Neutrophil (primary cell): ENCODE data around the gene LHX4.

Experiments used
- H3K27ac ChIP-seq: fragments of 200-600 bp; sonication (generic); 2 replicates; pipeline ENCODE4 v1.5.1; 2016; ENCODE audit warnings: mild to moderate bottlenecking, moderate library complexity
- H3K27me3 ChIP-seq: fragments of 200-600 bp; sonication (generic); 2 replicates; pipeline ENCODE4 v1.6.0; 2016; ENCODE audit warnings: mild to moderate bottlenecking
- H3K36me3 ChIP-seq: fragments of 200-600 bp; sonication (generic); 2 replicates; pipeline ENCODE4 v1.5.1; 2017
- H3K4me1 ChIP-seq, 2 experiments: fragments of 200-600 bp in 1 of 2; sonication (generic) in 1 of 2; 1 replicate in 1 of 2; 2 replicates in 1 of 2; pipeline versions ENCODE4 v1.5.1 to v1.6.1; 2013 to 2016; ENCODE audit warnings: low read depth in 1 of 2, low read length in 1 of 2, mild to moderate bottlenecking in 1 of 2, moderate library complexity in 1 of 2; ENCODE audit not compliant: control insufficient read depth in 1 of 2, insufficient read depth in 1 of 2
- H3K4me3 ChIP-seq, 2 experiments: fragments of 200-600 bp in 1 of 2; sonication (generic) in 1 of 2; 1 replicate in 1 of 2; 2 replicates in 1 of 2; pipeline ENCODE4 v1.5.1; 2013 to 2016; ENCODE audit warnings: low read depth in 1 of 2, low read length in 1 of 2, mild to moderate bottlenecking in 1 of 2, moderate library complexity in 1 of 2
- H3K9me3 ChIP-seq: fragments of 200-600 bp; sonication (generic); 2 replicates; pipeline ENCODE4 v1.5.1; 2016
- CTCF ChIP-seq: fragments of 200-600 bp; sonication (generic); IDR thresholded peaks from 2 replicates; pipeline ENCODE4 v1.5.1; 2016; ENCODE audit warnings: antibody characterized with exemption

Gene LHX4

GRCh38 chr1:180262628-180263488 lies 32.8 kb downstream of the LHX4 start:
- H3K9me3 ChIP-seq: no peaks in the 10 kb centered on the region
- no peaks in the 10 kb centered on the region for H3K36me3 ChIP-seq
- no peak overlapping the region for H3K27ac ChIP-seq
- no peak overlapping the region for H3K4me3 ChIP-seq
- peaks cover 56% of the 10 kb centered on the region for H3K27me3 ChIP-seq
- no peak for TF ChIP-seq CTCF
- H3K4me1 ChIP-seq: peaks cover 1 to 3% of the 10 kb centered on the region in 2 experiments

- TF ChIP-seq CTCF: no peak
- no peak overlapping the region for H3K4me3 ChIP-seq
- H3K36me3 ChIP-seq: no peaks in the 10 kb centered on the region
- no peak overlapping the region for H3K27ac ChIP-seq
- no peaks in the 10 kb centered on the region for H3K9me3 ChIP-seq
- peaks cover 46% of the 10 kb centered on the region for H3K27me3 ChIP-seq
- H3K4me1 ChIP-seq: peaks cover 18% of the 10 kb centered on the region in 2 experiments
These were observed 34.5 kb downstream of the LHX4 start for GRCh38 chr1:180264595-180264994.

DNA sequence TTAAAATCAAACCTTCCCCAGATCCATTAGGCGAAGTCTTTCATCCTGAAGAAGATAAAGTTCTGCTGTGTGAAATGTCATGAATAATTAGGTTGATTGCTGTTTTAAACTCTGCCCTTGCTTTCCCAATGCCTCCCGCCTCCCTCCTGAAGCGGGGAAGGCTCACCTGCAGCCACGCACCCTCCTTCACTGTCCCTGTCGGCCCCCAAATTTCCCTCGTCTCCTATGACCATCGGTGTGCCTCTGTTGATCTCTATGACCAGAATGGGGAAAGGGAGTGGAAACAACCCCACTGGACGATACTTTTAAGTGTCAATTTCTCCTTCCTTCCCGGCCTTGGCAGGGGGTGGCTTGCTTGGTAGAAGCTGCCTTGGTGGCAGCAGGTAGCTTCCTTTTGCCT lies 35.1 kb downstream of the LHX4 start:
- peaks cover 24% of the 10 kb centered on the region in 2 experiments for H3K4me1 ChIP-seq
- no peak overlapping the region for H3K27ac ChIP-seq
- no peaks in the 10 kb centered on the region for H3K9me3 ChIP-seq
- TF ChIP-seq CTCF: no peak
- H3K27me3 ChIP-seq: peaks cover 41% of the 10 kb centered on the region
- H3K4me3 ChIP-seq: no peak overlapping the region
- H3K36me3 ChIP-seq: no peaks in the 10 kb centered on the region

GRCh38 chr1:180265871-180266270 lies 35.8 kb downstream of the LHX4 start:
- Histone ChIP-seq H3K9me3 (no peaks in the 10 kb centered on the region), H3K27me3 (peaks cover 35% of the 10 kb centered on the region), H3K4me3 (no peak overlapping the region), H3K27ac (no peak overlapping the region), H3K4me1 (peaks cover 25 to 31% of the 10 kb centered on the region in 2 experiments), H3K36me3 (no peaks in the 10 kb centered on the region)
- no peak for TF ChIP-seq CTCF

DNA sequence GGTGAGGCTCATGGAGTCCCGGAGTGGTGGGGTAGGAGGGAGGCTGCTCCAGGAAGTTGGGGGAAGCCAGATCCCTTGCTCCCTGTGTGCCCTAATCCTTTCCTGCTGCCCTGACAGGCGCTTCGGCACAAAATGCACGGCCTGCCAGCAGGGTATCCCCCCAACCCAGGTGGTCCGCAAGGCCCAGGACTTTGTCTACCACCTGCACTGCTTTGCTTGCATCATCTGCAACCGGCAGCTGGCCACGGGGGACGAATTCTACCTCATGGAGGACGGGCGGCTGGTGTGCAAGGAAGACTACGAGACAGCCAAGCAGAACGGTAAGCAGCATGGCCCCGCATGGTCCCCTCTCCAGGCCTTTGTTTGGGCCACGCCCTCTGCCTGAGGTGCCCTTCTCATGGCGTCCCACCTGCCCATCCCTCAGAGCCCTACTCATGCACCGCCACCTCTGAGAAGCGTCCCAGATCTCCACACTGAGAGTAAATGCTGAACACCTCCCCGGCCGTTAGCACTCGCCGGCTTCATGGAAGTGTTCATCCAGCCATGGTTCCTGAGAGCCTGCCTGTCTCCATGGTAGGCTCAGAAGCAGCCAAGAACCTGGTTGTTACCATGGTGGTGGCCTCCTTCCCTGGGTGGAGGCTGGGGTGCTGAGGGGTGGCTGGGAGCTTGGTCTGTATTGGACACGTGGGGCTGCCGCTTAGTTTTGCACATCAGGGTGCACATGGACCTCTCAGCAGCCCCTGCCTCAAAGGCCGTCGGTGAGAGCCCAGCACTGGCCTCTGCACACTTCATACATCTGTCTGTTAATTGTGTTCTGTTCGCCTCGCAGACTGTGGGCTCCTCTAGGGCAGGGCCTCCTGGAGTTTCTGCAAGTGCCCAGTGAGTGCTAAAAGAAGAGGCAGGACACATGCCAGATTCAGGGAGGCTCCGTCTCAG lies 36.5 kb downstream of the LHX4 start:
- Histone ChIP-seq H3K9me3 (no peaks in the 10 kb centered on the region), H3K4me3 (no peak overlapping the region), H3K36me3 (no peaks in the 10 kb centered on the region), H3K4me1 (peaks cover 25 to 31% of the 10 kb centered on the region in 2 experiments), H3K27ac (no peak overlapping the region), H3K27me3 (peaks cover 34% of the 10 kb centered on the region)
- no peak for TF ChIP-seq CTCF
